ENCODE results near the gene SH3GL1.

- TF ChIP-seq ZNF780A (CRISPR knock-in tag; IDR thresholded peaks at IDR 0.05) = no peak
- no peak for TF ChIP-seq GABPB2 (CRISPR knock-in tag; conservative IDR thresholded peaks at IDR 0.05)
These were observed 43.8 kb upstream of the SH3GL1 start for GRCh38 chr19:4443966-4444764.

Data from K562 (cell line).